Ishikawa (cell line): Measurements from ENCODE around the gene TMCO2.
A peak's percentile ranks its signal among the peaks of the same experiment; 100 is the strongest.

Experiments used
- CEBPB ChIP-seq: IDR thresholded peaks from 2 replicates; pipeline ENCODE4 v1.6.1; 2012
- CREB1 ChIP-seq: IDR thresholded peaks from 2 replicates; pipeline ENCODE4 v1.6.1; 2012; ENCODE audit warnings: low read depth
- EGR1 ChIP-seq: IDR thresholded peaks from 2 replicates; pipeline ENCODE4 v1.6.1; 2012
- EP300 ChIP-seq: IDR thresholded peaks from 2 replicates; pipeline ENCODE4 v1.6.1; 2012; ENCODE audit warnings: borderline replicate concordance
- FOXM1 ChIP-seq: IDR thresholded peaks from 2 replicates; pipeline ENCODE4 v1.6.1; 2012; ENCODE audit warnings: low read depth, borderline replicate concordance
- RAD21 ChIP-seq: IDR thresholded peaks from 2 replicates; pipeline ENCODE4 v1.6.1; 2012; ENCODE audit warnings: low read depth
- TAF1 ChIP-seq: IDR thresholded peaks from 2 replicates; pipeline ENCODE4 v1.6.1; 2012; ENCODE audit warnings: low read depth, mild to moderate bottlenecking
- TCF12 ChIP-seq: IDR thresholded peaks from 2 replicates; pipeline ENCODE4 v1.6.1; 2012; ENCODE audit warnings: low read depth
- TEAD4 ChIP-seq: IDR thresholded peaks from 2 replicates; pipeline ENCODE4 v1.6.1; 2012
- YY1 ChIP-seq: IDR thresholded peaks from 2 replicates; pipeline ENCODE4 v1.6.1; 2012; ENCODE audit warnings: low read depth
- ZBTB7A ChIP-seq: IDR thresholded peaks from 2 replicates; pipeline ENCODE4 v1.6.1; 2012; ENCODE audit warnings: low read depth
- TF ChIP-seq, protein P1 (sequence below): IDR thresholded peaks from 2 replicates; pipeline ENCODE4 v1.6.1; 2012; ENCODE audit warnings: low read depth, mild to moderate bottlenecking
- TF ChIP-seq, protein P2 (sequence below): IDR thresholded peaks from 2 replicates; pipeline ENCODE4 v1.6.1; 2012
- TF ChIP-seq, protein P3 (sequence below): IDR thresholded peaks from 2 replicates; pipeline ENCODE4 v1.6.1; 2012

DNA sequence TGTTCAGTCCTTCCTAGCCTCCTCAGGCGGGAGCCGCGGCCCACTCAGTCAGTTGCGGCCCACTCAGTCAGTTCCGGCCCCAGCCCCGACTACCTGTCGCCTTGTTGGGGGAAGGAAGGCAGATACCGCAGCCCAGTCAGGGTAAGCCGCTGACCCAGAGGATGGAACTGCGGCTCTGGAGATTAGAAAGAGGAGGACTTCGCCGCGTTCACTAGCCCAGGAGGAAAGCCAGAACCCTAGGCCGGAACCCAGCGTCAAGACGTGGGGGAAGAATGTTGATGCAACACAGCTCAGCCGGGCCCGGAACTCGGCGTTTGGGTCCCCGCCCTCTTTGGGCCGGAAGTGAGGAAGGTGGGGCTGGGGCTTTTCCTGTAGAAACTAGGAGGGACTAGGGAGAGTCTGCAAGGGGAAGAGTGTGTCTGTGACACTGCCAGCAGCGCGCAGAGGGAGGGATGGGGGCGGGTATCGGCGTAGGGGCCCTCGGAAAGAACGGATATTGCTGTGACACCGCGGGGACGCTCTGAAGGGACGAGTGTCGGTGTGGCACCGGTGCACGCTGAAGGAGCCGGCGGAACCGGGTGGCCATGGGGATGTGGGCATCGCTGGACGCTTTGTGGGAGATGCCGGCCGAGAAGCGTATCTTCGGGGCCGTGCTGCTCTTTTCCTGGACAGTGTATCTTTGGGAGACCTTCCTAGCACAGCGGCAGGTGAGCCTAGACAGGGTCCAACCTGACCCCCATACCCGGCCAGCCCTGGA lies 10.1 kb downstream of the TMCO2 start, which contains the start of gene ZMPSTE24:
- TF ChIP-seq RAD21, result 0 out of 2 replicates have a peak, but pooled peaks have one; percentile 22
- TF ChIP-seq EP300, result peak; percentile 44
- TF ChIP-seq, protein P1, sequence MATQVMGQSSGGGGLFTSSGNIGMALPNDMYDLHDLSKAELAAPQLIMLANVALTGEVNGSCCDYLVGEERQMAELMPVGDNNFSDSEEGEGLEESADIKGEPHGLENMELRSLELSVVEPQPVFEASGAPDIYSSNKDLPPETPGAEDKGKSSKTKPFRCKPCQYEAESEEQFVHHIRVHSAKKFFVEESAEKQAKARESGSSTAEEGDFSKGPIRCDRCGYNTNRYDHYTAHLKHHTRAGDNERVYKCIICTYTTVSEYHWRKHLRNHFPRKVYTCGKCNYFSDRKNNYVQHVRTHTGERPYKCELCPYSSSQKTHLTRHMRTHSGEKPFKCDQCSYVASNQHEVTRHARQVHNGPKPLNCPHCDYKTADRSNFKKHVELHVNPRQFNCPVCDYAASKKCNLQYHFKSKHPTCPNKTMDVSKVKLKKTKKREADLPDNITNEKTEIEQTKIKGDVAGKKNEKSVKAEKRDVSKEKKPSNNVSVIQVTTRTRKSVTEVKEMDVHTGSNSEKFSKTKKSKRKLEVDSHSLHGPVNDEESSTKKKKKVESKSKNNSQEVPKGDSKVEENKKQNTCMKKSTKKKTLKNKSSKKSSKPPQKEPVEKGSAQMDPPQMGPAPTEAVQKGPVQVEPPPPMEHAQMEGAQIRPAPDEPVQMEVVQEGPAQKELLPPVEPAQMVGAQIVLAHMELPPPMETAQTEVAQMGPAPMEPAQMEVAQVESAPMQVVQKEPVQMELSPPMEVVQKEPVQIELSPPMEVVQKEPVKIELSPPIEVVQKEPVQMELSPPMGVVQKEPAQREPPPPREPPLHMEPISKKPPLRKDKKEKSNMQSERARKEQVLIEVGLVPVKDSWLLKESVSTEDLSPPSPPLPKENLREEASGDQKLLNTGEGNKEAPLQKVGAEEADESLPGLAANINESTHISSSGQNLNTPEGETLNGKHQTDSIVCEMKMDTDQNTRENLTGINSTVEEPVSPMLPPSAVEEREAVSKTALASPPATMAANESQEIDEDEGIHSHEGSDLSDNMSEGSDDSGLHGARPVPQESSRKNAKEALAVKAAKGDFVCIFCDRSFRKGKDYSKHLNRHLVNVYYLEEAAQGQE, result no peak; the same call in 1 of the 2 replicates
- TF ChIP-seq, protein P2, sequence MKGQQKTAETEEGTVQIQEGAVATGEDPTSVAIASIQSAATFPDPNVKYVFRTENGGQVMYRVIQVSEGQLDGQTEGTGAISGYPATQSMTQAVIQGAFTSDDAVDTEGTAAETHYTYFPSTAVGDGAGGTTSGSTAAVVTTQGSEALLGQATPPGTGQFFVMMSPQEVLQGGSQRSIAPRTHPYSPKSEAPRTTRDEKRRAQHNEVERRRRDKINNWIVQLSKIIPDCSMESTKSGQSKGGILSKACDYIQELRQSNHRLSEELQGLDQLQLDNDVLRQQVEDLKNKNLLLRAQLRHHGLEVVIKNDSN, result peak; percentile 50; the same call in 1 of the 2 replicates
- peak; percentile 77 for TF ChIP-seq YY1
- TF ChIP-seq TAF1, result peak; percentile 97
- TF ChIP-seq, protein P3, sequence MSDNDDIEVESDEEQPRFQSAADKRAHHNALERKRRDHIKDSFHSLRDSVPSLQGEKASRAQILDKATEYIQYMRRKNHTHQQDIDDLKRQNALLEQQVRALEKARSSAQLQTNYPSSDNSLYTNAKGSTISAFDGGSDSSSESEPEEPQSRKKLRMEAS, result peak; percentile 87
- TF ChIP-seq EGR1, result peak; percentile 54; the same call in 1 of the 2 replicates
- peak; percentile 47; the same call in 1 of the 2 replicates for TF ChIP-seq CEBPB
- peak; percentile 62; the same call in 1 of the 2 replicates for TF ChIP-seq CREB1
- peak; percentile 55; the same call in 1 of the 2 replicates for TF ChIP-seq FOXM1
- 0 out of 2 replicates have a peak, but pooled peaks have one; percentile 41 for TF ChIP-seq ZBTB7A
- TF ChIP-seq TCF12, result peak; percentile 70
- peak; percentile 52; the same call in 1 of the 2 replicates for TF ChIP-seq TEAD4
